ENCODE results near the gene MAP3K2. TPM values are rescaled to one million over a fixed set of nuclear protein-coding genes. Genes with fewer than 3 reads are reported as not detected.

The MAP3K2 gene
- total RNA-seq, 4 donors from 2014 or later, result 58.9 to 68.5 (median 63.0) TPM

DNA sequence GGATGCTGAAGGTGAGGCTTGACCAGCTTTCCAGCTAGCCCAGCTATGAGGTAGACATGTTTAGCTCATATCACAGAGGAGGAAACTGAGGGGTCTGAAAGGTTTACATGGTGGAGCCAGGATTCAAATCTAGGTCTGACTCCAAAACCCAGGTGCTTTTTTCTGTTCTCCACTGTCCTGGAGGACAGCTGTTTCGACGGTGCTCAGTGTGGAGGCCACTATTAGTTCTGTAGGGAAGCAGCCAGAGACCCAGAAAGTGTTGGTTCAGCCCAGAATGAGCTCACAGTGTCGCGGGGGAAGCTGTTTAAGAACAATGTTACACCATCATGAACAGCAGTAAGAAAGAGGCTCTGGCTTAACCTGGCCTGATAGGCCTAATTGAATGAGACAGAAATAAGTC is 41.5 kb upstream of the MAP3K2 start:
- 88 to 91% methylated on average over 4 of the region's 4 CpGs for WGBS, 2 donors
- H3K4me3 ChIP-seq (ENCODE audit: low read depth, poor library complexity, severe bottlenecking), result no peak overlapping the region
- intact Hi-C loops (cut with DNase I; ENCODE audit: low total_unique reads), result no loop called here
- peak; percentile 6 to 26 for DNase-seq (ENCODE audit: low spot score in 2 of 2)
- TF ChIP-seq, protein P1, sequence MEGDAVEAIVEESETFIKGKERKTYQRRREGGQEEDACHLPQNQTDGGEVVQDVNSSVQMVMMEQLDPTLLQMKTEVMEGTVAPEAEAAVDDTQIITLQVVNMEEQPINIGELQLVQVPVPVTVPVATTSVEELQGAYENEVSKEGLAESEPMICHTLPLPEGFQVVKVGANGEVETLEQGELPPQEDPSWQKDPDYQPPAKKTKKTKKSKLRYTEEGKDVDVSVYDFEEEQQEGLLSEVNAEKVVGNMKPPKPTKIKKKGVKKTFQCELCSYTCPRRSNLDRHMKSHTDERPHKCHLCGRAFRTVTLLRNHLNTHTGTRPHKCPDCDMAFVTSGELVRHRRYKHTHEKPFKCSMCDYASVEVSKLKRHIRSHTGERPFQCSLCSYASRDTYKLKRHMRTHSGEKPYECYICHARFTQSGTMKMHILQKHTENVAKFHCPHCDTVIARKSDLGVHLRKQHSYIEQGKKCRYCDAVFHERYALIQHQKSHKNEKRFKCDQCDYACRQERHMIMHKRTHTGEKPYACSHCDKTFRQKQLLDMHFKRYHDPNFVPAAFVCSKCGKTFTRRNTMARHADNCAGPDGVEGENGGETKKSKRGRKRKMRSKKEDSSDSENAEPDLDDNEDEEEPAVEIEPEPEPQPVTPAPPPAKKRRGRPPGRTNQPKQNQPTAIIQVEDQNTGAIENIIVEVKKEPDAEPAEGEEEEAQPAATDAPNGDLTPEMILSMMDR (IDR thresholded peaks at IDR 0.05), result no peak
- TF ChIP-seq POLR2A (IDR thresholded peaks at IDR 0.05), result no peak

DNA sequence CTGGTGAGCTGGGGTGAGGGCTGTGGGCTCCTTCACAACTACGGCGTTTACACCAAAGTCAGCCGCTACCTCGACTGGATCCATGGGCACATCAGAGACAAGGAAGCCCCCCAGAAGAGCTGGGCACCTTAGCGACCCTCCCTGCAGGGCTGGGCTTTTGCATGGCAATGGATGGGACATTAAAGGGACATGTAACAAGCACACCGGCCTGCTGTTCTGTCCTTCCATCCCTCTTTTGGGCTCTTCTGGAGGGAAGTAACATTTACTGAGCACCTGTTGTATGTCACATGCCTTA is 41.0 kb upstream of the MAP3K2 start:
- intact Hi-C loops (cut with DNase I; ENCODE audit: low total_unique reads), result no loop called here
- TF ChIP-seq, protein P1 (IDR thresholded peaks at IDR 0.05), result no peak
- no peak for TF ChIP-seq POLR2A (IDR thresholded peaks at IDR 0.05)
- H3K4me3 ChIP-seq (ENCODE audit: low read depth, poor library complexity, severe bottlenecking), result no peak overlapping the region
- DNase-seq (ENCODE audit: low spot score in 2 of 2), result no peak
- WGBS, 2 donors, result 92% methylated on average over 6 of the region's 6 CpGs

DNA sequence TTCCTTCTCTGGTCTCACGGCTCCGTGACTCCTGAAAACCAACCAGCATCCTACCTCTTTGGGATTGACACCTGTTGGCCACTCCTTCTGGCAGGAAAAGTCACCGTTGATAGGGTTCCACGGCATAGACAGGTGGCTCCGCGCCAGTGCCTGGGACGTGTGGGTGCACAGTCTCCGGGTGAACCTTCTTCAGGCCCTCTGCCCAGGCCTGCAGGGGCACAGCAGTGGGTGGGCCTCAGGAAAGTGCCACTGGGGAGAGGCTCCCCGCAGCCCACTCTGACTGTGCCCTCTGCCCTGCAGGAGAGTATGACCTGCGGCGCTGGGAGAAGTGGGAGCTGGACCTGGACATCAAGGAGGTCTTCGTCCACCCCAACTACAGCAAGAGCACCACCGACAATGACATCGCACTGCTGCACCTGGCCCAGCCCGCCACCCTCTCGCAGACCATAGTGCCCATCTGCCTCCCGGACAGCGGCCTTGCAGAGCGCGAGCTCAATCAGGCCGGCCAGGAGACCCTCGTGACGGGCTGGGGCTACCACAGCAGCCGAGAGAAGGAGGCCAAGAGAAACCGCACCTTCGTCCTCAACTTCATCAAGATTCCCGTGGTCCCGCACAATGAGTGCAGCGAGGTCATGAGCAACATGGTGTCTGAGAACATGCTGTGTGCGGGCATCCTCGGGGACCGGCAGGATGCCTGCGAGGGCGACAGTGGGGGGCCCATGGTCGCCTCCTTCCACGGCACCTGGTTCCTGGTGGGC is 40.5 kb upstream of the MAP3K2 start:
- intact Hi-C loops (cut with DNase I; ENCODE audit: low total_unique reads), result no loop called here
- 93% methylated on average over 30 to 35 of the region's 36 CpGs for WGBS, 2 donors
- no peak for TF ChIP-seq POLR2A (IDR thresholded peaks at IDR 0.05)
- TF ChIP-seq, protein P1 (IDR thresholded peaks at IDR 0.05), result no peak
- no peak overlapping the region for H3K4me3 ChIP-seq (ENCODE audit: low read depth, poor library complexity, severe bottlenecking)
- peak; percentile 7 to 78 for DNase-seq (ENCODE audit: low spot score in 2 of 2)

DNA sequence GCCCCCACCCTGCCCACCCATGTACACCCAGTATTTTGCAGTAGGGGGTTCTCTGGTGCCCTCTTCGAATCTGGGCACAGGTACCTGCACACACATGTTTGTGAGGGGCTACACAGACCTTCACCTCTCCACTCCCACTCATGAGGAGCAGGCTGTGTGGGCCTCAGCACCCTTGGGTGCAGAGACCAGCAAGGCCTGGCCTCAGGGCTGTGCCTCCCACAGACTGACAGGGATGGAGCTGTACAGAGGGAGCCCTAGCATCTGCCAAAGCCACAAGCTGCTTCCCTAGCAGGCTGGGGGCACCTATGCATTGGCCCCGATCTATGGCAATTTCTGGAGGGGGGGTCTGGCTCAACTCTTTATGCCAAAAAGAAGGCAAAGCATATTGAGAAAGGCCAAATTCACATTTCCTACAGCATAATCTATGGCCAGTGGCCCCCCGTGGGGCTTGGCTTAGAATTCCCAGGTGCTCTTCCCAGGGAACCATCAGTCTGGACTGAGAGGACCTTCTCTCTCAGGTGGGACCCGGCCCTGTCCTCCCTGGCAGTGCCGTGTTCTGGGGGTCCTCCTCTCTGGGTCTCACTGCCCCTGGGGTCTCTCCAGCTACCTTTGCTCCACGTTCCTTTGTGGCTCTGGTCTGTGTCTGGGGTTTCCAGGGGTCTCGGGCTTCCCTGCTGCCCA is 39.7 kb upstream of the MAP3K2 start:
- intact Hi-C loops (cut with DNase I; ENCODE audit: low total_unique reads), result no loop called here
- WGBS, 2 donors, result 78 to 86% methylated on average over 7 of the region's 7 CpGs
- no peak for TF ChIP-seq POLR2A (IDR thresholded peaks at IDR 0.05)
- TF ChIP-seq, protein P1 (IDR thresholded peaks at IDR 0.05), result no peak
- H3K4me3 ChIP-seq (ENCODE audit: low read depth, poor library complexity, severe bottlenecking), result no peak overlapping the region
- DNase-seq (ENCODE audit: low spot score in 2 of 2), result peak in 1 of 2 donors; percentile 42

DNA sequence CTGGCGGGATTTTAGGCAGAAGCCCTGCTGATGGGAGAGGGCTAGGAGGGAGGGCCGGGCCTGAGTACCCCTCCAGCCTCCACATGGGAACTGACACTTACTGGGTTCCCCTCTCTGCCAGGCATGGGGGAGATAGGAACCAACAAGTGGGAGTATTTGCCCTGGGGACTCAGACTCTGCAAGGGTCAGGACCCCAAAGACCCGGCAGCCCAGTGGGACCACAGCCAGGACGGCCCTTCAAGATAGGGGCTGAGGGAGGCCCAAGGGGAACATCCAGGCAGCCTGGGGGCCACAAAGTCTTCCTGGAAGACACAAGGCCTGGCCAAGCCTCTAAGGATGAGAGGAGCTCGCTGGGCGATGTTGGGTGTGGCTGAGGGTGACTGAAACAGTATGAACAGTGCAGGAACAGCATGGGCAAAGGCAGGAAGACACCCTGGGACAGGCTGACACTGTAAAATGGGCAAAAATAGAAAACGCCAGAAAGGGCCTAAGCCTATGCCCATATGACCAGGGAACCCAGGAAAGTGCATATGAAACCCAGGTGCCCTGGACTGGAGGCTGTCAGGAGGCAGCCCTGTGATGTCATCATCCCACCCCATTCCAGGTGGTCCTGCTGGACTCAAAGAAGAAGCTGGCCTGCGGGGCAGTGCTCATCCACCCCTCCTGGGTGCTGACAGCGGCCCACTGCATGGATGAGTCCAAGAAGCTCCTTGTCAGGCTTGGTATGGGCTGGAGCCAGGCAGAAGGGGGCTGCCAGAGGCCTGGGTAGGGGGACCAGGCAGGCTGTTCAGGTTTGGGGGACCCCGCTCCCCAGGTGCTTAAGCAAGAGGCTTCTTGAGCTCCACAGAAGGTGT is 39.0 kb upstream of the MAP3K2 start:
- no peak for TF ChIP-seq POLR2A (IDR thresholded peaks at IDR 0.05)
- TF ChIP-seq, protein P1 (IDR thresholded peaks at IDR 0.05), result no peak
- 90 to 91% methylated on average over 10 of the region's 10 CpGs for WGBS, 2 donors
- peak in 1 of 2 donors; percentile 79 for DNase-seq (ENCODE audit: low spot score in 2 of 2)
- H3K4me3 ChIP-seq (ENCODE audit: low read depth, poor library complexity, severe bottlenecking), result no peak overlapping the region
- intact Hi-C loops (cut with DNase I; ENCODE audit: low total_unique reads), result no loop called here
